HG02973 (cell line): Measurements from ENCODE around the gene ZNF112.
"Not testable (repeated sequence)": the region's sequence is repeated elsewhere in the genome, so short reads cannot be mapped to it uniquely, and the experiment has no call there.

Experiments
- ATAC-seq: cut with Tn5 transposase; IDR thresholded peaks from one replicate; pipeline ENCODE4 v1.9.1; 2021; ENCODE audit warnings: moderate library complexity; ENCODE audit not compliant: unreplicated experiment

The ZNF112 gene

DNA sequence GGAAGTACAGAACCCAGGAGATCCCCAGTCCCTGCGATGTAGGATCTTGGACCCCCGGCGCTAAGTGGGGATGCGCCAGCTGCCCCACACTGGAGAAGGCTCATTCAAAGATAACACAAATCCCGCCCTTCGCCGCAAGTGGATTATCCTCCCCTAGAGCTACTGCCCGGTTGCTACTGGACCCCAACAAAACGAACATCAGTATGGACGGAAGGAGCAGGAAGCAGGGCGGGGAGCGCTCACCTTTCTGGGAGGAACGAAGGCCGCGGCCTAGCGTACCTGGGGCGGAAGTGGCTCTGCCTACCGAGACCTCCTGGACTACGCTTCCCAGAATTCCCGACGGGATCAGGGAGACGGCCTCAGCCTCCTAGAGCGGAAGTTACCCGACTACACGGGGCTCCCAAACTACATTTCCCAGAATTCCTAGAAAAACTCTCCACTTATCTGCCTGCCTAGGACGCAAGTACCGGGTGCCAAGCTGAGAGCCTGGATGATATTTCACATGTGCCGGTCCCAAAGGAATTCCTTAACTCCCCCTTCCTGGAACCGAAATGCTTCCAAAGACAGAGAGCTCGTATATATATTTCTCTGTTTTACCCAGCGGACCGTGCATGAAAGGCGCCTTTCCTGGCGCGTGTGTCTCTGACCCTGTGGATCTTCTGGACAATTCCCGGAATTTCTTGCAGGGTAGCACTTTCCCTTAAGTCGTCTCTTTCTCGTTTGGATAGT lies at the start of gene ZNF112:
ZNF112 (minus strand) TSS at position 298 of the 729 bp plus-strand sequence. CDS start 16,141 bp downstream, outside the sequence.
- ATAC-seq, result no peak

DNA sequence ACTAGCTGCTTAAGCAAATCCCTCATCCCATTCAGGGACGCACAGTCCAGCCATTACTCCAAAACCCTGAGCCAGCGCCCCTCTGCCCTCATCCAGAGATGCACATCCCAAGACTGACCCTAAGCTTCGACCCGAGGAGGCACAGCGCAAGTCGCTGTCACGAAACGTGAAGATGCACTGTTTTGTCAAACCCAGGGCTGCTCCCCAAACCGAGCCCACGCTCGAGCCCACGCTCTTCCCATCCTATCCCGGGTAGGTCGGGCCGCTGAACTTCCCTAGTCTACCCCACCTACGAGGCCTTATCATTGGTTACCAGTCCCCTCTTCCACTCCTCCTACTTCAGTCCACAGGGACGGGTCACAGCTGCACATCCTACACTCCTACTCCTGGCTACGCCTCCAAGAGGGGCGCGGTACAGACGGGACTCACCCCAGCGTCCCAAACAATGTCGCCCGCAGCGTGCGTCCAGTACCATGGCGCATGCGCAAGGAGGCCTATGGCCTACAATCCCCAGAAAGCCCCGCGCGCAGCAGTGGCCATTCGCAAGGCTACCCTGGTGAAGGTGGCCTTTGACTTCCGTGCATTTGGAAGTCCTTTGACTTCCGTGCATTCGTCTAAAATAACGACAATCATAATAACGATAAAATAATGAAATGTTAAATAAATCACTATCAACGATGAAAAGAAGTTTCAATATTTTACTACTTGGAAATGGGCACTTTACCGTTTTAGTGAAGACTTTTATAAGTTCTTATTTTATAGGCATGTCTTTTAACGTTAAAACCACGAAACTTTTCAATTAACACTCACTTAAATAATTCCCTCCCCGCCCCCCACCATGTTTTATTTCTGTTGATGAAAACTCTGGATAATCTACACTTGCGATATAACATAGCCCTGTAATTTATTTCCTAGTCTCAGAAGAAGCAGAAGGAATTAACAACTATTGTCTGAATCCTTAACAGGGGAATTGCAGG lies 44.9 kb upstream of the ZNF112 start, which contains the start of gene ZNF285:
ZNF285 (minus strand) TSS at position 470 of the 977 bp plus-strand sequence. CDS start 4,395 bp downstream, outside the sequence.
- ATAC-seq, result no peak

GRCh38 chr19:44389268-44389667 lies 32.8 kb upstream of the ZNF112 start:
- ATAC-seq, result not testable (repeated sequence)

GRCh38 chr19:44374789-44375188 lies 18.3 kb upstream of the ZNF112 start:
- no peak for ATAC-seq

GRCh38 chr19:44371815-44372480 lies 15.5 kb upstream of the ZNF112 start:
- no peak for ATAC-seq

DNA sequence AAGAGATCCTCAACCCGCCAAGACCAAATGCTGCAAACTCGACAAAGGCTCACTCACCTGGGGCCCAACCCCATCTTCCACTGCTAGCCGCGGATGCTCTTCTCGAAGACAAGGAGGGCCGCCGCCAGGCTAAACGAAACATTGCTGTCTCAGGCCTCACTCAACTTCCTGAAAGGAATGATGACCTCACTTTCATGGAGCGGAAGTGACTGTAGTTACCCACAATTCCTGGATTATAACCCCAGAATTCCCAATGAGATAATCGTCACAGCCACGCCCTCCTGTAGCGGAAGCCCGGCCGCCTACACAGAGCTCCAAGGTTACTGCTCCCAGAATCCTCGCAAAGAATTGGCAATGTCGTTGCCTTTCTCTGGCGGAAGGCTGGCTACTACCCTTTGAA lies 10.5 kb upstream of the ZNF112 start:
- no peak for ATAC-seq

- ATAC-seq, result no peak
Observed at GRCh38 chr19:44346556-44346955, 9.9 kb downstream of the ZNF112 start.

DNA sequence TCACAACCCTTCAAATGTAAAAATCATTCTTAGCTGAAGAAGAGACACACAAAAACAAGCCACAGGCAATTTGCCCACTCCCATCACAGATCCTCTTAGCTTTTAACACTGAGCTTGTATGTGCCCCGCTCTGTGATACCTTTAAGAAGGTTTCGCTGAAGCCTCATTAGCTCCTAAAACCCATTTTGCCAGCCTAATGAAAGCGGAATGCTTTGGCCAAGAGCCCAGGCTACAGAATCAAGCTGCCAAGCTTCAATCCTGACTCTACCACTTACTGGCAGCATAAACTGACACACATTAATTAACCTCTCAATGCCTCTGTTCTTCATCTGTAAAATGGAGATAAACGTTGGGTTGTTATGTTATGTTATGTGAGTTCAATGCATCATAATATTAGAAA lies 10.5 kb downstream of the ZNF112 start:
- no peak for ATAC-seq

- ATAC-seq, result no peak
Observed at GRCh38 chr19:44344255-44344654, 12.2 kb downstream of the ZNF112 start.

GRCh38 chr19:44341794-44342193 lies 14.7 kb downstream of the ZNF112 start:
- no peak for ATAC-seq

- not testable (repeated sequence) for ATAC-seq
Observed at GRCh38 chr19:44334639-44335038, 21.8 kb downstream of the ZNF112 start.

DNA sequence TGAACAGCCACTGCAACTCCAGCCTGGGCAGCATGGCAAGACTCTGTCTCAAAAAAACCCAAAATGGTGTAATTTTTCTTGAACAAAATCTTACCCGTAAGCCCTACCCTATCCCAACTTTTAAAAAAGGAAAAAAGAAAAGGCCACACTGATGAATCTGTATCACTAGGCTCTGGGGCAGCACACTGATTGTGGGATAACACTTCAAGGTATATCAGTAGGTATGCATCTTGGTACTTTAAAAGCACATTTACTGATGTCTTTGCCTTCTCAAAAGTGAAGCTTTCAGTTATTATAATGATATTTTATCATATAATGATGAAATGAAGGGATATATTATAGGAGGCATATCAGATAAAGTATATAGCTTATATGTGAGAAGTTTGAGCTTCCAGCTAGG lies 24.3 kb downstream of the ZNF112 start:
- ATAC-seq, result no peak

- no peak for ATAC-seq
Observed at GRCh38 chr19:44315883-44316282, 40.6 kb downstream of the ZNF112 start.

- no peak for ATAC-seq
Observed at GRCh38 chr19:44313231-44313630, 43.2 kb downstream of the ZNF112 start.

DNA sequence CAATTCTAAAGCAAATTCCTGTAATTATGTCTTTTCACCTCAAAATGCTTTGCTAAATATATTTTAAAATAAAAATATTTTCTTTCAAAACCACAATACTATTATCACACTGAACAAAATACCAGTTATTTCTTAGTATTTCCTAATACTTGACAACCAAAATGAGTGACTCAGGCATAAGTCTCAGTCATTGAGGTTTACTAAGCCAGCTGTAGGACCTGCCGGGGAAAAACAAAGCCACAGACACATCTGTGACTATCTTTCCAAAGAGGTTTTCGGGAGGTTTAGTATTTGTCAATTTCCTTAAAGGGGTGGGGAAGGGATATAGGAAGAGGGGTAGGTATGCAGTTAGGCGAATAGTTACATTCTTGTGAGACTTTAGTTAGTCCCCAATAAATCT lies 48.5 kb downstream of the ZNF112 start:
- no peak for ATAC-seq

DNA sequence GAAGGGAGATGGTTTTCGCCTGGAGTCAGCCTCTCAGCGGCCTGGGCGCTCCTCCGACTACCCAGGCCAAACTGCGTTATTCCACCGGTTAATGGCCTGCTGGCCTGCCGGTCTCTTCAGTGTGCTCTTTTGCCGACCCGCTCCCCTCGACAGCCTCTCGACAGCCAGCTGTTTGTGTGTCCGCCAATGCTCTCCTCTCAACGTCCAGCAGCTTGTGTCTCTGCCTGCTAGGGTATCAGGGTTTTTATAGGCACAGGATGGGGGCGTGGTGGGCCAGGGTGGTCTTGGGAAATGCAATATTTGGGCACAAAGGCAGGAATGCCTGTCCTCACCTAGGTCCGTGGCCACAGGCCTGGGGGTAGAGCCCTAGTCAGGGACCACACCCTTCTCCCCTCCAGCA lies 50.2 kb downstream of the ZNF112 start:
- no peak for ATAC-seq

- ATAC-seq, result no peak
Observed at GRCh38 chr19:44305457-44305856, 51.0 kb downstream of the ZNF112 start.

GRCh38 chr19:44304659-44305193 lies 51.8 kb downstream of the ZNF112 start, which contains the start of gene ZNF235:
TSS of gene ZNF235 (minus strand) at chr19:44305025. CDS start at chr19:44303404, 1,621 bp downstream.
- ATAC-seq, result peak; percentile 96

DNA sequence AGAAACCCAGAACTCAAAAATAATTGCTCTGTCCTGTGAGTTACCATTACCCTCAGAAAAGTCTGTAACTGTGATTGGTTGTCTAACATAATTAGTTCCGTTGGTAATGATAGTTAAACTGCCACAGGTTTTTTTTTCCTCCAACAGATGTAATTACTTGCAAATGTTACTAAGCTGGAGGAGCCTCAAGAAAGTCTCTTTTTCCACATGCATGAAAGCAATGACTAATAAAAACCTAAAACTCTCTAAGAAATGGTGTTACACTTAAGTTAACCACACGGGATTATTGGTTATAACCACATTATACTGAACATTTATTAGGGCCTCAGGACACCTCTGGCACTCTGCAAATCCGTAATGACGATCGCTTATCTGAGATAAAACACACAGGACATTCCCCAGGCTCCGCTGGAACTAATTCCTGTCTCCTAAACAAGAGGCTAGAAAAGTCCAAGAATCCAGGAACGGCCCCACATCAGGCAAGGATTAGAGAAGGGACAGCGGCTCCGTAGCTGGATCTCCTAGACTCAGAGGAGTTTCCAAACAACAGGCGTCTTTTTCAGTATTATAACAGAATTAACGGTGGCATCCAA lies 52.4 kb downstream of the ZNF112 start:
- no peak for ATAC-seq

DNA sequence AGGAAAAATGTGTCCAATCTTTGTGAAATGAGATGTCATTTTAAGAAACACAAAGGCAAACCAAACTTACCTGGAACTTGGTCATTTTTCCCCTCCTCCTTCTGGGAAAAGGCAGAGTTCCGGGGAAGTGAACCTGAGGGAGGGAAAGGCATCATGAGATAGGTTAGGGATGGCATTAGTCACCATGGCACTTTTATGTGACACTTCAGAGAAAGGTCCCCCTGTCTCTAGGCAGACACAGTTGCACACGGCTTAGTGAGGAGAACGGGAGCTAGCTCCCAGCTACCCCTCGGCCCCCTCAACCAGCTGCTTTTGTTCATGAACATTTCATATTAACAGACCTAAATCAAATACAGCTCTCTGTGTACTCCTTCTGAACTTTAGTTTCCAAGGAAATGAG lies 53.2 kb downstream of the ZNF112 start:
- ATAC-seq, result no peak
